Epithelial cell of esophagus (primary cell): ENCODE measurements around the gene TXNDC5.

Experiments used
- DNase-seq: peaks from one replicate; pipeline ENCODE4 v3.0.0; 2010; ENCODE audit warnings: low read depth
- H3K4me3 ChIP-seq: 2 replicates; pipeline ENCODE4 v1.5.1; 2011; ENCODE audit warnings: mild to moderate bottlenecking, low read length, control low read depth
- CTCF ChIP-seq: IDR thresholded peaks from 2 replicates; pipeline ENCODE4 v1.5.1; 2011; ENCODE audit warnings: low read depth, mild to moderate bottlenecking, low read length, control low read depth, inconsistent platforms; ENCODE audit not compliant: insufficient read depth; ENCODE audit errors: missing control alignments

The TXNDC5 gene

GRCh38 chr6:7953753-7954152, 43.2 kb upstream of the TXNDC5 start:
- H3K4me3 ChIP-seq: no peak overlapping the region
- no peak for DNase-seq
- TF ChIP-seq CTCF: no peak

- H3K4me3 ChIP-seq: no peak overlapping the region
- no peak for TF ChIP-seq CTCF
- DNase-seq: no peak
Measured at GRCh38 chr6:7939864-7940228, 29.3 kb upstream of the TXNDC5 start.

- no peak for DNase-seq
- no peak for TF ChIP-seq CTCF
- H3K4me3 ChIP-seq: no peak overlapping the region
Measured at GRCh38 chr6:7939184-7939863, 28.7 kb upstream of the TXNDC5 start.

- no peak for DNase-seq
- H3K4me3 ChIP-seq: no peak overlapping the region
- no peak for TF ChIP-seq CTCF
Measured at GRCh38 chr6:7938562-7939183, 28.1 kb upstream of the TXNDC5 start.

DNA sequence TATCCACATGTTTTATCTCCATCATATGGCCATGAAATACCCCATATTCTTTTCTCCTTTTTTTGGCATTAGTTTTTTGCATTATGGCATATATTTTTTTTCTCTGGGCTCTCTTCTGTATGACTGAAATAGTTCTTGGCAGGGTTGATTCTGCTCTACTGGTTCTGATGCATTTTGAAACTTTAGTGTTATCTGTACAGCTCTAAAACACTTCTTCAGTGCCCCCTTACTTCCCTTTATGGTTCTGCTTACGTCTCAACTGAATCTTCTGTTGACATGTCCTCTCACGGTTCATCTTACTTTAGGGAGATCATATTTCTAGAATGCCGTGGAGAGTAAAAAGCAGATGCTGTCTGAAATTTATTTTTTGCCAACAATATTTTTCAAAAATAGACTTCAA, 23.2 kb upstream of the TXNDC5 start:
- DNase-seq: no peak
- H3K4me3 ChIP-seq: no peak overlapping the region
- TF ChIP-seq CTCF: no peak

- no peak for TF ChIP-seq CTCF
- DNase-seq: no peak
- no peak overlapping the region for H3K4me3 ChIP-seq
Measured at GRCh38 chr6:7932625-7933024, 22.0 kb upstream of the TXNDC5 start.

DNA sequence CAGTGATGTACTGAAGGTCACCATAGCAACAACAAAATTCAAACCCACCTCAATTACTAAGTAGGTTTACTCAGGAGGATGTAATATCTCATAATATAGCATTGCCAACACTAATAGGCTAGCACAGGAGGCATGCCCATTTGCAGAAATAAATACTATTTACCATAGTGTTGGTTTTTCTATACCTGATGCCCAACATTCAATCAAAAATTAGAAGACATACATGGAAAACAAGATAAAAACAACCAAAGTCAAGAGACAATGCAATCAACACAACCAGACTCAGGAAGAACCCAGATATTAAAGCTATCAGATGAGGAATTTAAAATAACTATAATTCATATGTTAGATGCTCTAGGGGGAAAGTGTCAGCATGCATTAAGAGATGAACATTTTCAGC, 14.3 kb upstream of the TXNDC5 start:
- H3K4me3 ChIP-seq: no peak overlapping the region
- no peak for TF ChIP-seq CTCF
- DNase-seq: no peak
